HCT116 (cell line): ENCODE data around the gene ALDH7A1. TPM values are rescaled to one million over a fixed set of nuclear protein-coding genes. Genes with fewer than 3 reads are reported as not detected.

Experiments
- ATAC-seq: fragments of 200-7000 bp; cut with Tn5 transposase; 2 replicates; pipeline ENCODE4 v1.9.1; 2020; ENCODE audit warnings: mild to moderate bottlenecking, moderate library complexity
- BruUV-seq: library from RNA; stranded (reverse); fragments of 400-500 nt; replicated peaks from 2 replicates; lab custom pipeline; 2021; lab: Mats Ljungman, UMichigan
- CTCF ChIA-PET: fragments of 300-600 bp; sonication (Branson Sonifier 250); formaldehyde crosslinking; loops from one replicate; lab custom pipeline; 2021; ENCODE audit warnings: antibody characterized with exemption; lab: Charles Lee
- POLR2A ChIA-PET: fragments of 300-600, 350-600 bp; sonication (Branson Sonifier 250); formaldehyde crosslinking; loops from one replicate; lab custom pipeline; 2021; ENCODE audit warnings: antibody characterized with exemption; lab: Charles Lee
- RAD21 ChIA-PET, 2 experiments: fragments of 300-600 bp; sonication (Branson Sonifier 250); formaldehyde crosslinking; loops; one replicate each; lab custom pipeline; 2023; ENCODE audit warnings: low total read pairs in 2 of 2; ENCODE audit not compliant: uncharacterized antibody in 2 of 2, unreplicated experiment in 2 of 2, low non-redundant PET in 1 of 2; lab: Charles Lee
- DNase-seq: peaks from one replicate; pipeline ENCODE4 v3.0.0-alpha.2; 2010; ENCODE audit warnings: low read depth, low spot score
- H2AFZ ChIP-seq: fragments of 200-600 bp; shearing (Covaris generic), sonication (generic); 2 replicates; pipeline ENCODE4 v1.6.1; 2017; ENCODE audit warnings: low read depth, mixed run types, mixed read lengths, antibody characterized with exemption, low read length; ENCODE audit not compliant: poor library complexity, severe bottlenecking
- H3K27ac ChIP-seq: 2 replicates; pipeline ENCODE4 v1.5.1; 2012; ENCODE audit warnings: low read depth, low read length
- H3K27me3 ChIP-seq: fragments of 200-600 bp; sonication (generic); 2 replicates; pipeline ENCODE4 v1.6.1; 2016; ENCODE audit warnings: mixed run types, low read length, mixed read lengths; ENCODE audit not compliant: insufficient read depth
- H3K36me3 ChIP-seq, 2 experiments: fragments of 200-500 bp in 1 of 2; fragments of 200-600 bp in 1 of 2; sonication (Bioruptor generic) in 1 of 2; sonication (generic) in 1 of 2; 2 replicates each; pipeline versions ENCODE4 v1.5.1 to v1.6.1; 2014 to 2016; ENCODE audit warnings: low read length in 2 of 2, inconsistent platforms in 1 of 2, mixed read lengths in 1 of 2, mixed run types in 1 of 2; ENCODE audit not compliant: insufficient read depth in 2 of 2, control insufficient read depth in 1 of 2
- H3K4me1 ChIP-seq, 2 experiments: fragments of 200-600 bp in 1 of 2; sonication (generic) in 1 of 2; 2 replicates each; pipeline versions ENCODE4 v1.5.1 to v1.6.1; 2012 to 2017; ENCODE audit warnings: low read length in 2 of 2, inconsistent platforms in 1 of 2, mild to moderate bottlenecking in 1 of 2, mixed read lengths in 1 of 2, mixed run types in 1 of 2, moderate library complexity in 1 of 2; ENCODE audit not compliant: insufficient read depth in 2 of 2, control insufficient read depth in 1 of 2
- H3K4me2 ChIP-seq: fragments of 200-600 bp; sonication (generic); 2 replicates; pipeline ENCODE4 v1.6.1; 2017; ENCODE audit warnings: mixed run types, low read length, mixed read lengths
- H3K4me3 ChIP-seq, 2 experiments: fragments of 200-600 bp in 1 of 2; sonication (generic) in 1 of 2; replicated peaks in 1 of 2; 2 replicates each; pipeline ENCODE4 v1.5.1; 2011 to 2016; ENCODE audit warnings: low read length in 2 of 2, control low read depth in 1 of 2, low read depth in 1 of 2, mild to moderate bottlenecking in 1 of 2, mixed read lengths in 1 of 2, mixed run types in 1 of 2
- H3K79me2 ChIP-seq: fragments of 200-600 bp; sonication (generic); 2 replicates; pipeline ENCODE4 v1.6.1; 2017; ENCODE audit warnings: mild to moderate bottlenecking, mixed run types, low read length, moderate library complexity, mixed read lengths; ENCODE audit not compliant: insufficient read depth
- H3K9ac ChIP-seq: fragments of 200-600 bp; sonication (generic); 2 replicates; pipeline ENCODE4 v1.6.1; 2016; ENCODE audit warnings: low read length, mixed read lengths
- H3K9me2 ChIP-seq: fragments of 200-600 bp; sonication (generic), shearing (Covaris generic); 2 replicates; pipeline ENCODE4 v1.6.1; 2017; ENCODE audit warnings: mixed run types, mild to moderate bottlenecking, moderate library complexity; ENCODE audit not compliant: insufficient read depth
- H3K9me3 ChIP-seq, 2 experiments: fragments of 200-500 bp in 1 of 2; fragments of 200-600 bp in 1 of 2; sonication (Bioruptor generic) in 1 of 2; sonication (generic) in 1 of 2; 2 replicates each; pipeline ENCODE4 v1.6.1; 2014 to 2017; ENCODE audit warnings: low read length in 2 of 2, mixed read lengths in 2 of 2, inconsistent platforms in 1 of 2, low read depth in 1 of 2, mild to moderate bottlenecking in 1 of 2, mixed run types in 1 of 2, moderate library complexity in 1 of 2; ENCODE audit not compliant: control insufficient read depth in 1 of 2, insufficient read depth in 1 of 2
- H4K20me1 ChIP-seq: fragments of 200-600 bp; sonication (generic), shearing (Covaris generic); 2 replicates; pipeline ENCODE4 v1.6.1; 2017; ENCODE audit warnings: mixed run types, mild to moderate bottlenecking, moderate library complexity; ENCODE audit not compliant: insufficient read depth
- ATF3 ChIP-seq: IDR thresholded peaks from 2 replicates; pipeline ENCODE4 v1.6.1; 2012
- CBX3 ChIP-seq: IDR thresholded peaks from 2 replicates; pipeline ENCODE4 v1.6.1; 2012; ENCODE audit warnings: low read depth
- CEBPB ChIP-seq: IDR thresholded peaks from 2 replicates; pipeline ENCODE4 v1.6.1; 2012; ENCODE audit warnings: low read depth
- CTCF ChIP-seq, 3 experiments: fragments of 200-600 bp in 1 of 3; sonication (generic) in 1 of 3; IDR thresholded peaks in 2 of 3; conservative IDR thresholded peaks in 1 of 3; 2 replicates each; pipeline ENCODE4 v1.5.1; 2012 to 2017; ENCODE audit warnings: low read depth in 2 of 3, low read length in 2 of 3, antibody characterized with exemption in 1 of 3, borderline replicate concordance in 1 of 3, control low read depth in 1 of 3, mild to moderate bottlenecking in 1 of 3, mixed read lengths in 1 of 3, mixed run types in 1 of 3, moderate library complexity in 1 of 3; ENCODE audit not compliant: insufficient read depth in 1 of 3
- EGR1 ChIP-seq: IDR thresholded peaks from 2 replicates; pipeline ENCODE4 v1.6.1; 2012; ENCODE audit warnings: low read depth
- ELF1 ChIP-seq: IDR thresholded peaks from 2 replicates; pipeline ENCODE4 v1.6.1; 2012; ENCODE audit warnings: low read depth, borderline replicate concordance
- EZH2 ChIP-seq: fragments of 200-600 bp; sonication (generic); IDR thresholded peaks from 2 replicates; pipeline ENCODE4 v1.6.1; 2017; ENCODE audit warnings: antibody characterized with exemption, mixed run types
- EZH2phosphoT487 ChIP-seq: fragments of 200-600 bp; IDR thresholded peaks from 2 replicates; pipeline ENCODE4 v1.6.1; 2018; ENCODE audit warnings: antibody characterized with exemption, borderline replicate concordance
- FOSL1 ChIP-seq: IDR thresholded peaks from 2 replicates; pipeline ENCODE4 v1.6.1; 2012; ENCODE audit warnings: low read depth
- JUND ChIP-seq: IDR thresholded peaks from 2 replicates; pipeline ENCODE4 v1.6.1; 2012
- POLR2A ChIP-seq: IDR thresholded peaks from 2 replicates; pipeline ENCODE4 v1.7.0; 2011; ENCODE audit warnings: borderline replicate concordance; ENCODE audit not compliant: insufficient read depth, insufficient read length; ENCODE audit errors: extremely low read depth
- POLR2AphosphoS5 ChIP-seq: IDR thresholded peaks from 2 replicates; pipeline ENCODE4 v1.6.1; 2011; ENCODE audit warnings: mild to moderate bottlenecking, low read depth, low read length, moderate library complexity
- RAD21 ChIP-seq: IDR thresholded peaks from 2 replicates; pipeline ENCODE4 v1.6.1; 2012; ENCODE audit warnings: low read depth, mild to moderate bottlenecking
- SIN3A ChIP-seq: IDR thresholded peaks from 2 replicates; pipeline ENCODE4 v1.6.1; 2012; ENCODE audit warnings: low read depth
- SP1 ChIP-seq: IDR thresholded peaks from 2 replicates; pipeline ENCODE4 v1.6.1; 2012; ENCODE audit warnings: low read depth
- SRF ChIP-seq: IDR thresholded peaks from 2 replicates; pipeline ENCODE4 v1.6.1; 2012; ENCODE audit warnings: low read depth
- YY1 ChIP-seq: IDR thresholded peaks from 2 replicates; pipeline ENCODE4 v1.6.1; 2011; ENCODE audit warnings: low read length, low read depth, moderate library complexity, mild to moderate bottlenecking; ENCODE audit not compliant: insufficient replicate concordance; ENCODE audit errors: extremely low read depth
- ZBTB33 ChIP-seq: IDR thresholded peaks from 2 replicates; pipeline ENCODE4 v1.6.1; 2011; ENCODE audit warnings: mild to moderate bottlenecking, low read length, moderate library complexity; ENCODE audit not compliant: insufficient replicate concordance; ENCODE audit errors: extremely low read depth
- ZNF274 ChIP-seq: fragments of 200-500 bp; sonication (Bioruptor generic); IDR thresholded peaks from 2 replicates; pipeline ENCODE4 v1.6.1; 2014; ENCODE audit warnings: mild to moderate bottlenecking, low read depth, low read length, inconsistent platforms
- intact Hi-C: fragments of 100-400 bp; cut with micrococcal nuclease; formaldehyde crosslinking; loops from 2 replicates; pipeline ENCODE4 v1.10.0; 2022
- total RNA-seq: library from RNA; stranded (reverse); gene quantifications from one replicate; pipeline ENCODE4 v1.2.1, GENCODE V29; 2021; ENCODE audit not compliant: unreplicated experiment
- TF ChIP-seq, protein P1 (sequence below): IDR thresholded peaks from 2 replicates; pipeline ENCODE4 v1.6.1; 2012

ALDH7A1 gene
- total RNA-seq, 1 experiment from 2014 or later: 93.2 TPM

DNA sequence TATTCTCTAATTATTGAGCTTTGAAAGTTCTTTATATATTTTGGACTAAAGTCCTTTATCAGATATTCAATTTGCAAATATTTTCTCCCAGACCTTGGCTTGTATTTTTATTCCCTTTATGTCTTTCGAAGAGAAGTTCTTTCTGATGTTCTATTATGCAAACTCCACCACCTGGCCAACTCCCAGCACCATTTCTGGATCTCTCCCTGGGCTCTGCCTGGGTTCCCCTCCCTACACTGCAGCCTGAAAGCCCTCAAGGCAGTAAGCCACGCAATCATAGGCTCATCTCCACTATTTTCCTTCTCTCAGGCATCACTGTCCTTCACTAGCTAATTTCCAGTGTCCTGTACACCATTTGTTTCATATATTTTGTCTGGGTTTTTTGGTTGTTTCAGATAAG, 95.7 kb downstream of the ALDH7A1 start:
- ChIA-PET RAD21 (no interaction called here), CTCF (interaction anchor here (0.7 to 1.9 kb wide), 12 partner anchors 9 to 161 kb away, joined by 3 to 11 read pairs (median 4); partner anchors contain the start of gene GRAMD2B), POLR2A (no interaction called here)
- Histone ChIP-seq H3K9me2 (no peaks in the 10 kb centered on the region), H2AFZ (no peak overlapping the region), H3K27ac (no peak overlapping the region), H3K79me2 (no peaks in the 10 kb centered on the region), H3K4me1 (no peaks in the 10 kb centered on the region), H3K4me3 (no peak overlapping the region), H3K9me3 (no peaks in the 10 kb centered on the region), H4K20me1 (no peaks in the 10 kb centered on the region), H3K9ac (no peak overlapping the region), H3K27me3 (no peaks in the 10 kb centered on the region), H3K4me2 (no peak overlapping the region), H3K36me3 (no peaks in the 10 kb centered on the region)
- BruUV-seq: no TSS peak
- DNase-seq (no peak), ATAC-seq (no peak)
- intact Hi-C loops: no loop called here
- TF ChIP-seq RAD21 (no peak), EZH2phosphoT487 (no peak), EZH2 (no peak), ZNF274 (no peak), JUND (no peak), EGR1 (no peak), SIN3A (no peak), ELF1 (no peak), ATF3 (no peak), SP1 (no peak), CEBPB (no peak), POLR2A (no peak), YY1 (no peak), FOSL1 (no peak), ZBTB33 (no peak), SRF (no peak), CTCF (IDR thresholded peaks at IDR 0.05 in 2 of 3, conservative IDR thresholded peaks at IDR 0.05 in 1 of 3; ENCODE audit: borderline replicate concordance in 1 of 3, insufficient read depth in 1 of 3, low read depth in 2 of 3, low read length in 2 of 3) (no peak), CBX3 (no peak), POLR2AphosphoS5 (no peak)
- TF ChIP-seq, protein P1, sequence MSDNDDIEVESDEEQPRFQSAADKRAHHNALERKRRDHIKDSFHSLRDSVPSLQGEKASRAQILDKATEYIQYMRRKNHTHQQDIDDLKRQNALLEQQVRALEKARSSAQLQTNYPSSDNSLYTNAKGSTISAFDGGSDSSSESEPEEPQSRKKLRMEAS: no peak
